ENCODE measurements around the gene ATP8A2. TPM values are rescaled to one million over a fixed set of nuclear protein-coding genes. Genes with fewer than 3 reads are reported as not detected.

The ATP8A2 gene
- total RNA-seq, 2 experiments from 2014 or later: 0.28 to 0.32 TPM

DNA sequence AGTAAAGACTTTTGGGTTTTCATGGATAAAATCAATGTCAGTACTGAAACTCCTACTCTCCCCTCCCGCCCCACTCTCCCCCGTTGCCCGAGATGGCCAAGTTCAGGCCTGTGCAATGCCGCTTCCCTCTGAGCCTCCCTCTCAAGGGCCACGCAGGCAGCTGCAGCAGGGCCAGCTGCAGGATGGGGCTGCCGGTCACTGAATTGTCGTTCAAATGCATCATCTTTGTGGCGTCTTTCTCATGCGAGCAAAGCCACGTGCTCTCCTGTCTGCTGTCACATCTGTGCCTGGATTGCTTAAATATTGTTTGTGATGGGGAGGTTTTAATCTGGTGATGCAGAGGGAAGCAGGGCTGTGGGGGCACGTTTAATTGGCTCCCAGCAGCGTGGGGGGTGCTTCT is 653.4 kb downstream of the ATP8A2 start:
- DNase-seq: no peak
- H3K4me1 Mint-ChIP-seq: no peaks in the 10 kb centered on the region
- H3K4me3 Mint-ChIP-seq: no peak overlapping the region
- H3K27me3 Mint-ChIP-seq: peaks cover 12% of the 10 kb centered on the region
- ATAC-seq: no peak
- no peak overlapping the region for H3K27ac Mint-ChIP-seq
- no peaks in the 10 kb centered on the region for H3K36me3 Mint-ChIP-seq
- H3K9me3 Mint-ChIP-seq (ENCODE audit: low read depth): no peaks in the 10 kb centered on the region
- CTCF ChIA-PET: no interaction called here

DNA sequence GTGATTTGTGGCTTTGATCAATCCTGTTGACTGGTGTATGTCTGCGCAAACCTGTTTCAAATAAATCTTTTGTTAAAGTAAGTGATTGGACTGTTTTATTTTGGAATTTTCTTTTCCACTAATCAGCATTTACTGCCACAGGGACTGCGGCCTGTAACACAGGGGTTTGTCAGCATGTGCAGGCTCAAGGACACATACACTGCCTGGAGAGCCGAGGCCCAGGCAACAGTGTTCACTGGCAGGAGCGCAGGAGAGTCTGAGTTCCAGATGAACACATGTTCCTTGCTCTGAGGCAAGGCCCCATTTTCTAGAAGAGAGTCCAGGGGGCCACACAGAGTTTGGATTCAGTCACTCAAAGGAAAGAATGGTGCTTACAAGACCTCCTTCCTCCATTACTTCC is 654.0 kb downstream of the ATP8A2 start:
- DNase-seq (no peak), ATAC-seq (no peak)
- H3K9me3 Mint-ChIP-seq (ENCODE audit: low read depth): no peaks in the 10 kb centered on the region
- no peaks in the 10 kb centered on the region for H3K36me3 Mint-ChIP-seq
- no peak overlapping the region for H3K4me3 Mint-ChIP-seq
- H3K27me3 Mint-ChIP-seq: peaks cover 12% of the 10 kb centered on the region
- H3K4me1 Mint-ChIP-seq: no peaks in the 10 kb centered on the region
- H3K27ac Mint-ChIP-seq: no peak overlapping the region
- CTCF ChIA-PET: no interaction called here

DNA sequence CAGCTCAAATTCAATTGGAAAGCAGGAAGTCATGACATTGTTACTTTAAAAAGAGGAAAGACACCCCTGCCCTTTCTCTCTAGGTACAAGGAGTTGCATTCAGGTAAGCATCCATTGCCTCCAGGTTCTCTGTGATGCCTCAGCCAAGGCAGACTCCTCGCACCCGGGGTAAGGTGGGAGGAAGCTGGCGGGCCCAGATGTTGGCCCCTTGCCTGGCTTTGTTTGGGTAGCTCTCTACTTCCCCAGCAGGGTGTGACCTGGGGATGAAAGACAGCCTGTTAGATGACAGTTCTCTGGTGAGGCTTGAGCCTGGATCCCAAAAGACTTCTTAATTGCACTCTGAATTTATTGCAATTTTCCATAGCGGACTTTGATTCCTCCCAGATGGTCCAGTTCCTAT is 654.4 kb downstream of the ATP8A2 start:
- CTCF ChIA-PET: no interaction called here
- Mint-ChIP-seq H3K36me3 (no peaks in the 10 kb centered on the region), H3K4me3 (no peak overlapping the region), H3K4me1 (no peaks in the 10 kb centered on the region), H3K9me3 (ENCODE audit: low read depth) (no peaks in the 10 kb centered on the region), H3K27ac (no peak overlapping the region), H3K27me3 (peaks cover 12% of the 10 kb centered on the region)
- no peak for DNase-seq
- ATAC-seq: no peak

DNA sequence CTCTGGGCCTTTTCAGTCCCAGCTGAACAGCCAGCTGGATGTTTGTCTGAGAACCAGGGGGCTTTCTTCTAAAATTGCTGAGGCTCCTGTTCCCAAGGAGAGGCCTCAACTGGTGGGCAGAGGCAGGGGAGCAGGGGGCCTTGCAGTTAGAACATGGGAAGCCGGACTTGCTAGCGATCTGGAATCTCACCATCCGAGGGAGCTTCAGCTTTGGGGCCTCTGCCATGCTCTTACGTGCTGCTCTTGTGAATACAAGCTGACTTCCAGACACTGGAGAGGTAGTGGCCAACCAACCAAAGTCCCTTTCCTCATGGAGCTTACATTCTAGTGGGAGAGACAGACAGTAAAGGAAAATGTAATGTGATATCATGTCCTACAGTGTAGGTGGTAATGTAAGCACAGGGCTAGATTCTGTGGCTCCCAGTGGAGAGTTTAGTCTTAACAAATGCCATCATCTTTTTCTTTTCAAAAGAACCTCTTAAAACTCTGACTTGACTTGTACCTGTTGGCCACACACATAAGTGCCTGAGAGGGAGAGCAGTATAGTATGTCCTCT is 657.9 kb downstream of the ATP8A2 start:
- DNase-seq (no peak), ATAC-seq (no peak)
- Mint-ChIP-seq H3K27ac (no peak overlapping the region), H3K27me3 (peaks cover 4% of the 10 kb centered on the region), H3K9me3 (ENCODE audit: low read depth) (no peaks in the 10 kb centered on the region), H3K4me3 (no peak overlapping the region), H3K36me3 (no peaks in the 10 kb centered on the region), H3K4me1 (no peaks in the 10 kb centered on the region)
- CTCF ChIA-PET: interaction anchor here (2.3 kb wide), 1 partner anchor 7 kb away, joined by 6 read pairs; no protein-coding TSS in a partner anchor

DNA sequence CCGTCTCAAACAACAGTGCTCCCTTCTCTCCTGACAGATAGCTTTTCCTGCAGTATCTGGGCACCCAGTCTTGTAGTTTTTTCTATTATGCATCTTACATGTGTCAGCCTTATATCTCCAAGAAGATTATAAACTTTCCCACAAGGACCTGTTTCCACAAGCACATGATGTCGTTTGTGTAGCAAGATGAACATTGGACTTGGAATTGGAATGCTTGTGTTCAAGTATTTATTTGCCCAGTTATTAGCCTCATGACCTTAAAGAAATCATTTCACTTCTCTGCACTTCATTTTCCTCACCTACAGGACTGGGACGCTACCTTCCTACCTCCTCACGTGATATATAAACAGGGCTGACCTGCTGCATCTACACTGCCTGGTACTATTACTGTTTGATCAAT is 658.6 kb downstream of the ATP8A2 start:
- peaks cover 3% of the 10 kb centered on the region for H3K27me3 Mint-ChIP-seq
- H3K36me3 Mint-ChIP-seq: no peaks in the 10 kb centered on the region
- no peak overlapping the region for H3K27ac Mint-ChIP-seq
- no peak for DNase-seq
- no peak overlapping the region for H3K4me3 Mint-ChIP-seq
- H3K9me3 Mint-ChIP-seq (ENCODE audit: low read depth): no peaks in the 10 kb centered on the region
- no peaks in the 10 kb centered on the region for H3K4me1 Mint-ChIP-seq
- no peak for ATAC-seq
- CTCF ChIA-PET: no interaction called here

DNA sequence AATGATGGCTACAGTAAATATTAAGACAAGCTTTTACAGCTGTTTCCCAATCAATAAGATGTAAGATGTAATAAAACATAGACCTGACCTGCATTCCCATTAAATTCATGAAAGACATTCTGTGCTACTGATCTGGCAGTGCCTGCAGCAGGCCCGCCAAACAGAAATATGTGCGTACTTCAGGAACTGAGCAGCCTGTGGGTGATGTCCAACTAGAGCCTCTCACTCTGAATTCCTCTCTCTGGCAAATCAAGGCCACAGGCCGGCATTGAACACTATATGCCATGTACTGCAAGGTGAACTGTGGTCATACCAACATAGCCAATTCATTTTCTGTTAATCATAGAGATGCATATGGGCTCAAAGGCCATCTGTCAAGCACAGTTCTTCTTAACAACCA is 662.2 kb downstream of the ATP8A2 start:
- Mint-ChIP-seq H3K27ac (no peak overlapping the region), H3K9me3 (ENCODE audit: low read depth) (no peaks in the 10 kb centered on the region), H3K4me1 (no peaks in the 10 kb centered on the region), H3K4me3 (no peak overlapping the region), H3K36me3 (no peaks in the 10 kb centered on the region), H3K27me3 (peaks cover 3% of the 10 kb centered on the region)
- DNase-seq: no peak
- ATAC-seq: no peak
- CTCF ChIA-PET: no interaction called here

DNA sequence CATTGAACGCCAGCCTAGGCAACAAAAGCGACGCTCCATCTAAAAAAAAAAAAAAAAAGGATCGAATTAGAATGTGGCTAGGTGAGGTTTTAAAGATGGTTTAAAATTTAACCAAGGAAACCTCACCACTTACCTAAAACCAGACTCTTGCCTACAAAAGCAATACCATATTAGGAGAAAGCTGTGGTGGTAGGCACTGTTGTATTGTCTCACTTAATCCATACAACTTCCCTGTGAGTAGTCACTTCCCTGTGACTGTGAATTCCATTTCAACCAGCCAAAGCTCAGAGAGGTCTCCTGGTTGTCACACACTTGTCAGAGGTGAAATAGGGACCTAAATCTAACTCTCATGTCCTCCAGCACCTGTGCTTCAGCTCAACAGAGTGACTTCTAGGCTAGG is 664.6 kb downstream of the ATP8A2 start:
- CTCF ChIA-PET: interaction anchor here (1.9 kb wide), 1 partner anchor 8 kb away, joined by 6 read pairs; no protein-coding TSS in a partner anchor

DNA sequence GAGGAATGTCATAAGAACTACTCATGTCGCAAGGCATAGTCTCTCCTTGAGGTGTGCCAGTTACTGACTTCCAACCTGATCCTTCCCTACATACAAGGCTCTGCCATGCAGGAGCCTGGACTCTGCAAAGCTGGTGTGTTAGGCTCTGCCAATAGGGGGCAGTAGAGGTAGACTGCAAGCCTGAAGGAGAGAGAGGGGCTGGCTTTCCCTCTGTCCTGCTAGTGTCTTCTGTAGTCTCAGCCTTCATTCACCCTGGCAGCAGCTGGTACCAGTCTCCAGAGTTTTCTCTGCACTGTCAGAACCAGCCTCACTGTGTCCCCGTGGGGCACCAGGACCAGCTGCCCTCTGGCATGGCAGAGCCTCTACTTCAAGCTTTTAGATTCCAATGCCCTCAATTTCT is 665.5 kb downstream of the ATP8A2 start:
- H3K9me3 Mint-ChIP-seq (ENCODE audit: low read depth): no peaks in the 10 kb centered on the region
- no peaks in the 10 kb centered on the region for H3K4me1 Mint-ChIP-seq
- H3K36me3 Mint-ChIP-seq: no peaks in the 10 kb centered on the region
- CTCF ChIA-PET: interaction anchor here (1.9 kb wide), 1 partner anchor 9 kb away, joined by 6 read pairs; no protein-coding TSS in a partner anchor
- peaks cover 3% of the 10 kb centered on the region for H3K27me3 Mint-ChIP-seq
- no peak overlapping the region for H3K27ac Mint-ChIP-seq
- no peak overlapping the region for H3K4me3 Mint-ChIP-seq
- no peak for DNase-seq
- ATAC-seq: no peak

More for the DNA sequence above, 664.6 kb downstream of the ATP8A2 start:
- H3K9me3 Mint-ChIP-seq (ENCODE audit: low read depth): no peaks in the 10 kb centered on the region
- H3K27ac Mint-ChIP-seq: no peak overlapping the region
- no peaks in the 10 kb centered on the region for H3K4me1 Mint-ChIP-seq
- no peaks in the 10 kb centered on the region for H3K36me3 Mint-ChIP-seq
- DNase-seq: no peak
- no peaks in the 10 kb centered on the region for H3K27me3 Mint-ChIP-seq
- no peak overlapping the region for H3K4me3 Mint-ChIP-seq
- no peak for ATAC-seq

DNA sequence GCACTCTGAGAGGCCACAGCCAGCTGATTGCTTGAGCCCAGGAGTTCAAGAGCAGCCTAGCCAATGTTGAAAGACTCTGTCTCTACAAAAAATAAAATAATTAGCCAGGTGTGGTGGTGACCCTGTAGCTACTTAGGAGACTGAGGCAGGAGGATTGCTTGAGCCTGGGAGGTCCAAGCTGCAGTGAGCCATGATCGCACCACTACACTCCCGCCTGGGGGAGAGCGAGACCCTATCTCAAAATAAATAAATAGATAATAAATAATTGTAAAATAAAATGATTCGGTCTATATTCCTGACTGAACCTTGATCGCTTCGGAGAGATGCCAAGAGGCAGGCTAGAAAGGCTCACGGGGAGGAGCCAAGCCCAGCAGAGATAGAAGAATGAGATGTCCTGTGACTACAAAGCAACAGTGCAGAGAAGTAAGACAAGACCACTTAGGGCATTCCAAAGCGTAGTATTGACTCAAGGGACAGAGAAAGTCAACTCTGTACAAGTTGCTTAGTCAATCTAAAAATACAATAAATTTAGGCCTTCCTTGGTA is 667.2 kb downstream of the ATP8A2 start:
- CTCF ChIA-PET: no interaction called here
- Mint-ChIP-seq H3K36me3 (no peaks in the 10 kb centered on the region), H3K4me3 (no peak overlapping the region), H3K27me3 (peaks cover 9% of the 10 kb centered on the region), H3K9me3 (ENCODE audit: low read depth) (no peaks in the 10 kb centered on the region), H3K27ac (no peak overlapping the region), H3K4me1 (no peaks in the 10 kb centered on the region)
- no peak for DNase-seq
- no peak for ATAC-seq

DNA sequence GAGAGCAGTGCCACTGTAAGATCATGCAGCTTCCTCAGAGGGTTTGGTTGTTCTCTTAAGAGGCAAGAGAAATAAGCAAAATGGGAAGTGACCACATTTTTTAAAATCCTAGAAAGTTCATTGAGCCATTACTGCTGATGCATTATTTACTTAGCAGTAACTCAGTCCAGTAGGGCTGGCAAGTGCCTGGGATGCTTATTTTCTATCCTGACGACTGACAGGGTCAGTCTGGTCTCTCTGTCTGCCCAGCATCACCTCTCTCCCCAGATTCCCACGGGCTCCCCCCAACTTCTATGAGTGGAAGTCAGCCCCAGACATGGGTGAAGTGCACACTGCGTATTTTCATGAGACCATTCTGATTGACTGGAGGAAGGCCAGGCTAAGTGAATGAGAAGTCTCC is 669.7 kb downstream of the ATP8A2 start:
- DNase-seq (no peak), ATAC-seq (no peak)
- Mint-ChIP-seq H3K4me3 (no peak overlapping the region), H3K27me3 (peaks cover 12% of the 10 kb centered on the region), H3K27ac (no peak overlapping the region), H3K9me3 (ENCODE audit: low read depth) (no peaks in the 10 kb centered on the region), H3K36me3 (no peaks in the 10 kb centered on the region), H3K4me1 (peaks cover 7% of the 10 kb centered on the region)
- CTCF ChIA-PET: no interaction called here

DNA sequence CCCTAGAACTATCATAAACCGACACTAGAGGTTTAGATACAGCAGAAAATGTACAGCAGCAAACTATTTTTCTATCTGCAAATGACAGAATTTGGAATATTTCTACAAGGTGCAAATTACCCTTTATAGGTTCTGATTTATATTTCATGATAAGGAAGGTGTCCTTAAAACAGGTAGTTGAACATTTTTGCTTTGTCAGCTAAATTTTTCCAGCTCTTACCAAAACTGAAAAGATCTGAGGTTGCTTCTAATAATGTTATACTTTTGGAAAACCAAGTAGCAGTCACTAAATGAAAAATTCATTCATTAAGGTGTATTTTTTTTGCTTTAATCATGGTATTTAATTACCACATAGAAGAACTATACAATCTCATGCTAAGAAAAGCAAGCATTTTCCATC is 671.0 kb downstream of the ATP8A2 start:
- peaks cover 23% of the 10 kb centered on the region for H3K27me3 Mint-ChIP-seq
- no peak overlapping the region for H3K4me3 Mint-ChIP-seq
- no peaks in the 10 kb centered on the region for H3K9me3 Mint-ChIP-seq (ENCODE audit: low read depth)
- H3K4me1 Mint-ChIP-seq: peaks cover 7% of the 10 kb centered on the region
- DNase-seq: no peak
- H3K36me3 Mint-ChIP-seq: no peaks in the 10 kb centered on the region
- ATAC-seq: no peak
- no peak overlapping the region for H3K27ac Mint-ChIP-seq
- CTCF ChIA-PET: interaction anchor here (1.5 kb wide), 1 partner anchor 9 kb away, joined by 4 read pairs; the partner anchor contains the start of gene SHISA2

DNA sequence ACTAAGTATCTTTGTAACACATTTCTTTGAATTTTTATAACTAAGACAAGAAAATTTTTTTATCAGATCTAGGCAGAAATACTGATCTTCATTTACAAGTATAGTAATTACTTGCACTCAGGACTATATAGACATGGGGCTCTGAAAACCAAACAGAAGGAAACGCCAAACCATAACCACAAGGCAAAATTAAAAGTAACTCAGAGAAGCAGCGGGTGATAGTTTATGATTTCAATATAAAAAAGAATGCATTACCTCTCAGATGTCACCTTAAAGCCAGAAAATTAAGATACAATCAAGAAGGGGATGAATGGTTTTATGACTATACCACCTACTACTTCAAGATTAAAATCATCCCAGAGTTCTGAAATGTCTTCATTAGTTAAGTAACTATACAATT is 673.4 kb downstream of the ATP8A2 start:
- no peaks in the 10 kb centered on the region for H3K9me3 Mint-ChIP-seq (ENCODE audit: low read depth)
- CTCF ChIA-PET: no interaction called here
- DNase-seq (no peak), ATAC-seq (no peak)
- no peak overlapping the region for H3K27ac Mint-ChIP-seq
- H3K4me3 Mint-ChIP-seq: no peak overlapping the region
- peaks cover 43% of the 10 kb centered on the region for H3K27me3 Mint-ChIP-seq
- peaks cover 7% of the 10 kb centered on the region for H3K4me1 Mint-ChIP-seq
- H3K36me3 Mint-ChIP-seq: no peaks in the 10 kb centered on the region

DNA sequence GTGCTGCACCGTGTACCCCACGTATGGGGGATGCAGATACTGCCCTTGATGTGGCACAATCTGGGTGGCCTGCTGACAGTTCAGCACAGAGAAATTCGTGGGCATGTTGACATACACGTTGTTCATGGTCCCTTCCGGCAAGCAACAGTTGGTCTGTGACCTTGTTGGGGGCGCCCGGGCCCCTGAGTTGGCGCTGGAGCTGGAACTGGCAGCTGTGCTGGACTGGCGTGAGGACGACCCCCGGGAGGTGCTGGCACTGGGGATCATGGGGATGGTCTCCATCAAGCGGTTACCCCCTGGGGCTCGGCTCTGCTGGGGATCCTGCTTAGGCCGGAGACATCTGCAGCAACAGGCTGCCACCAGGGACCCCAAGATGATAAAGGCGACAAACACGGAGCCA is 674.9 kb downstream of the ATP8A2 start:
- Mint-ChIP-seq H3K4me1 (peaks cover 7% of the 10 kb centered on the region), H3K27me3 (peaks cover 47% of the 10 kb centered on the region), H3K4me3 (no peak overlapping the region), H3K9me3 (ENCODE audit: low read depth) (no peaks in the 10 kb centered on the region), H3K36me3 (no peaks in the 10 kb centered on the region), H3K27ac (no peak overlapping the region)
- no peak for DNase-seq
- CTCF ChIA-PET: no interaction called here
- no peak for ATAC-seq

DNA sequence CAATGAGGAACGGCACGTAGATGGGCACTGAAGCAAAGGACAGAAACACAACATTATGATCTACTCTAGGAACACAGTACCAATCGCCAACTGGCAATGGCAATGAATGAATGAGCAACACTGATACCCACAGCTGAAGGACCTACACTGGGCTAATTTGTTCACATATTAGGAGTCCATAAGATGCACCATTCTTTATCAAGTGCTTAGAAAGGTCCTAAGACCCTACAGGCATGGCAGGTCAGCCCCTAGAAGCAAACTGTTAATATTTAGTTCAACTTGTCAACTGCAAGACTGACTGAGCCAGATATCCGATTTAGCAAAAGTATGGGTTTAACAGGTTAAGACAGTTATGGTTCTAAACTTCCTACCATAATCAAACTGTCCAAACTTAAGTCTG is 675.3 kb downstream of the ATP8A2 start:
- CTCF ChIA-PET: no interaction called here
- no peaks in the 10 kb centered on the region for H3K36me3 Mint-ChIP-seq
- peaks cover 7% of the 10 kb centered on the region for H3K4me1 Mint-ChIP-seq
- no peak for ATAC-seq
- H3K27ac Mint-ChIP-seq: no peak overlapping the region
- no peak overlapping the region for H3K4me3 Mint-ChIP-seq
- DNase-seq: no peak
- H3K27me3 Mint-ChIP-seq: peaks cover 48% of the 10 kb centered on the region
- no peaks in the 10 kb centered on the region for H3K9me3 Mint-ChIP-seq (ENCODE audit: low read depth)

DNA sequence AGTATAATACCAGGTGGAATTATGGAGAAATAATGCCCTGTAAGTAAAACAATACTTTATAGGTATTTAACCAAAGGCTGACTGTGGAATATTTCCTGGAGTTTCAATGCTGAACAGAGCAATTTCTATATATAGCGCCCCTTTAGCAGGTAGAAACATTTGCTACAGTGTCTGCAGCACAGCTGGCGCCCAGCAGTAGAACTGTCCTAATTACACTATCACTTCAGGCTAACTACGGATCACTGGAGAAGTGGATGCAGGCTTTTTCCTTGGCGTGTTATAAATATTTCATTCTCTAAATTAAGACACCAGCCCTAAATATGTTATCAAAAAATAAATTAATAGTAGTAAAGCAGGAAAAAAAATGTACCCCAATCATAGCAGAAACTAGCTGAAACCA is 677.0 kb downstream of the ATP8A2 start:
- Mint-ChIP-seq H3K27me3 (peaks cover 57% of the 10 kb centered on the region), H3K36me3 (no peaks in the 10 kb centered on the region), H3K4me1 (peaks cover 24% of the 10 kb centered on the region), H3K27ac (no peak overlapping the region), H3K9me3 (ENCODE audit: low read depth) (no peaks in the 10 kb centered on the region), H3K4me3 (no peak overlapping the region)
- no peak for DNase-seq
- ATAC-seq: no peak
- CTCF ChIA-PET: no interaction called here
